Measurements from ENCODE around the gene RBL2.
A peak's percentile ranks its signal among the peaks of the same experiment; 100 is the strongest.

The RBL2 gene

DNA sequence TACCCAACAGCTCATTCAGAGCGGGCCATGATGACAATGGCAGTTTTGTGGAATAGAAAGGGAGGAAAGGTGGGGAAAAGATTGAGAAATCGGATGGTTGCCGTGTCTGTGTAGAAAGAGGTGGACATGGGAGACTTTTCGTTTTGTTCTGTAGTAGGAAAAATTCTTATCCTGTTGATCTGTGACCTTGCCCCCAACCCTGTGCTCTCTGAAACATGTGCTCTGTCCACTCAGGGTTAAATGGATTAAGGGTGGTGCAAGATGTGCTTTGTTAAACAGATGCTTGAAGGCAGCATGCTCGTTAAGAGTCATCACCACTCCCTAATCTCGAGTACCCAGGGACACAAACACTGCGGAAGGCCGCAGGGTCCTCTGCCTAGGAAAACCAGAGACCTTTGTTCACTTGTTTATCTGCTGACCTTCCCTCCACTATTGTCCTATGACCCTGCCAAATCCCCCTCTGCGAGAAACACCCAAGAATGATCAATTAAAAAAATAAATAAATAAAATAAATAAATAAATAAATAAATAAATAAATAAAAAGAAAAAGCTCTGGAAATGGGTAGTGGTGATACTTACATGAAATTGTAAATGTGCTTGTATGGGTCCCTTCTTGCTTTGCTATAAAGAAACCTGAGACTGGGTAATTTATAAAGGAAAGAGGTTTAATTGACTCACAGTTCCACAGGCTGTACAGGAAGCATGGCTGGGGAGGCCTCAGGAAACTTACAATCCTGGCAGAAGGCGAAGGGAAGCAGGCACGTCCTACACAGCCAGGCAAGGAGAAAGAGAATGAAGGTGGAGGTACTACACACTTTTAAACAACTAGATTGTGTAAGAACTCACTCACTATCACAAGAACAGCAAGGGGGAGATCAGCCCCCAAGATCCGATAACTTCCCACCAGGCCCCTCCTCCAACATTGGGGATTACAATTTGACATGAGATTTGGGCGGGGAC is 105.8 kb downstream of the RBL2 start (continued):
- TF ChIP-seq ZNF394 (tag by site-specific recombination; IDR thresholded peaks at IDR 0.05; ENCODE audit: borderline replicate concordance) (peak; percentile 65; the same call in 1 of the 2 replicates), ZNF623 (tag by site-specific recombination; IDR thresholded peaks at IDR 0.05) (peak; percentile 41)
- TF ChIP-seq, protein P1, sequence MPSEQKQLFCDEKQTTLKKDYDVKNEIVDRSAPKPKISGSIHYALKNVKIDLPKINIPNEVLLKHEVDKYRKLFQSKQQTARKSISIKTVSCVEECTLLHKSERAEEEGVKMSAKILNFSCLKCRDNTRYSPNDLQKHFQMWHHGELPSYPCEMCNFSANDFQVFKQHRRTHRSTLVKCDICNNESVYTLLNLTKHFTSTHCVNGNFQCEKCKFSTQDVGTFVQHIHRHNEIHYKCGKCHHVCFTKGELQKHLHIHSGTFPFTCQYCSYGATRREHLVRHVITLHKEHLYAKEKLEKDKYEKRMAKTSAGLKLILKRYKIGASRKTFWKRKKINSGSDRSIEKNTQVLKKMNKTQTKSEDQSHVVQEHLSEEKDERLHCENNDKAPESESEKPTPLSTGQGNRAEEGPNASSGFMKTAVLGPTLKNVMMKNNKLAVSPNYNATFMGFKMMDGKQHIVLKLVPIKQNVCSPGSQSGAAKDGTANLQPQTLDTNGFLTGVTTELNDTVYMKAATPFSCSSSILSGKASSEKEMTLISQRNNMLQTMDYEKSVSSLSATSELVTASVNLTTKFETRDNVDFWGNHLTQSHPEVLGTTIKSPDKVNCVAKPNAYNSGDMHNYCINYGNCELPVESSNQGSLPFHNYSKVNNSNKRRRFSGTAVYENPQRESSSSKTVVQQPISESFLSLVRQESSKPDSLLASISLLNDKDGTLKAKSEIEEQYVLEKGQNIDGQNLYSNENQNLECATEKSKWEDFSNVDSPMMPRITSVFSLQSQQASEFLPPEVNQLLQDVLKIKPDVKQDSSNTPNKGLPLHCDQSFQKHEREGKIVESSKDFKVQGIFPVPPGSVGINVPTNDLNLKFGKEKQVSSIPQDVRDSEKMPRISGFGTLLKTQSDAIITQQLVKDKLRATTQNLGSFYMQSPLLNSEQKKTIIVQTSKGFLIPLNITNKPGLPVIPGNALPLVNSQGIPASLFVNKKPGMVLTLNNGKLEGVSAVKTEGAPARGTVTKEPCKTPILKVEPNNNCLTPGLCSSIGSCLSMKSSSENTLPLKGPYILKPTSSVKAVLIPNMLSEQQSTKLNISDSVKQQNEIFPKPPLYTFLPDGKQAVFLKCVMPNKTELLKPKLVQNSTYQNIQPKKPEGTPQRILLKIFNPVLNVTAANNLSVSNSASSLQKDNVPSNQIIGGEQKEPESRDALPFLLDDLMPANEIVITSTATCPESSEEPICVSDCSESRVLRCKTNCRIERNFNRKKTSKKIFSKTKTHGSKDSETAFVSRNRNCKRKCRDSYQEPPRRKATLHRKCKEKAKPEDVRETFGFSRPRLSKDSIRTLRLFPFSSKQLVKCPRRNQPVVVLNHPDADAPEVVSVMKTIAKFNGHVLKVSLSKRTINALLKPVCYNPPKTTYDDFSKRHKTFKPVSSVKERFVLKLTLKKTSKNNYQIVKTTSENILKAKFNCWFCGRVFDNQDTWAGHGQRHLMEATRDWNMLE (tag by site-specific recombination; conservative IDR thresholded peaks at IDR 0.05; ENCODE audit: low read depth) = peak; percentile 61
